Esophagus (tissue), 2 donors: Measurements from ENCODE around the gene DZIP1. TPM values are rescaled to one million over a fixed set of nuclear protein-coding genes. Genes with fewer than 3 reads are reported as not detected.

Source experiments
- H3K27ac ChIP-seq, 2 donors: one replicate each; pipeline ENCODE4 v1.5.1; 2013; ENCODE audit warnings: low read depth in 2 of 2, mild to moderate bottlenecking in 2 of 2, inconsistent platforms in 1 of 2, low read length in 1 of 2, moderate library complexity in 1 of 2
- H3K27me3 ChIP-seq, 2 donors: one replicate each; pipeline ENCODE4 v1.6.1; 2013; ENCODE audit warnings: low read length in 2 of 2, control low read depth in 1 of 2, mild to moderate bottlenecking in 1 of 2; ENCODE audit not compliant: insufficient read depth in 2 of 2, control insufficient read depth in 1 of 2
- H3K36me3 ChIP-seq, 2 donors: one replicate each; pipeline ENCODE4 v1.6.1; 2013; ENCODE audit warnings: low read length in 1 of 2; ENCODE audit not compliant: control insufficient read depth in 2 of 2, insufficient read depth in 2 of 2
- H3K4me1 ChIP-seq, 2 donors: one replicate each; pipeline ENCODE4 v1.6.1; 2013; ENCODE audit warnings: low read length in 1 of 2; ENCODE audit not compliant: control insufficient read depth in 2 of 2, insufficient read depth in 2 of 2
- H3K4me3 ChIP-seq, 2 donors: one replicate each; pipeline ENCODE4 v1.5.1; 2013; ENCODE audit warnings: low read length in 2 of 2, mild to moderate bottlenecking in 2 of 2, low read depth in 1 of 2, moderate library complexity in 1 of 2
- H3K9me3 ChIP-seq, 2 donors: one replicate each; pipeline ENCODE4 v1.6.1; 2013; ENCODE audit warnings: mild to moderate bottlenecking in 2 of 2, low read depth in 1 of 2, low read length in 1 of 2, moderate library complexity in 1 of 2; ENCODE audit not compliant: control insufficient read depth in 2 of 2, insufficient read depth in 1 of 2
- WGBS, 2 donors: extraction: QIAGEN DNeasy Blood & Tissue Kit; methylation state at CpG; one replicate each; pipeline ENCODE4 v1.1.7; 2013; 5-methylcytosine and 5-hydroxymethylcytosine counted together
- polyA plus RNA-seq, 2 donors: library from polyadenylated mRNA; stranded (reverse); fragments of 200-250 nt; gene quantifications; one replicate each; pipeline ENCODE4 v1.2.3, GENCODE V29; 2013
- donor health status: healthy with polysubstance abuse.
- donor health status: Bipolar disorder and iron deficiency.

The DZIP1 gene
- polyA plus RNA-seq, 2 donors: 2.1 to 3.0 TPM

DNA sequence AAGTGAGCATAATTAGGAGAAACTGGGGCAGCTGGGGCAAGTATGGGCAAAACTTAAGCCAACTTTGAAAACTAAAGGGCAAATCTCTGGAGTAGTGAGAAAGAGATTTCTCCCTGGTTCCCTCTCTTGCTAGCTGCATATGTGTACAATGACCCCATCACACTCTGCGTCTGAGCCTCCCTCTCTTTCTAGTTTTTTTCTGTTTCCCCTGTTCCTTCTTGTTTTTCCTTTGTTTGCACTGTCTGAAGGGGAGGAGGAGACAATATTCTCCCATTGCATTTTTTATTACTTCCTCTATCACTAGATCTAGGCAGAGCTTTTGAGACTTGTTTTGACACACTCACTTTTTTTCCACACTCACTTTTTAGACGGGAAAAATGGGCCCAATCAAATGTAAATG lies 103.2 kb downstream of the DZIP1 start:
- WGBS, 2 donors: 37 to 44% methylated on average over 2 of the region's 2 CpGs
- Histone ChIP-seq H3K27ac (no peak overlapping the region), H3K4me3 (no peak overlapping the region), H3K36me3 (no peaks in the 10 kb centered on the region), H3K9me3 (no peaks in the 10 kb centered on the region), H3K27me3 (no peaks in the 10 kb centered on the region), H3K4me1 (no peaks in the 10 kb centered on the region)

DNA sequence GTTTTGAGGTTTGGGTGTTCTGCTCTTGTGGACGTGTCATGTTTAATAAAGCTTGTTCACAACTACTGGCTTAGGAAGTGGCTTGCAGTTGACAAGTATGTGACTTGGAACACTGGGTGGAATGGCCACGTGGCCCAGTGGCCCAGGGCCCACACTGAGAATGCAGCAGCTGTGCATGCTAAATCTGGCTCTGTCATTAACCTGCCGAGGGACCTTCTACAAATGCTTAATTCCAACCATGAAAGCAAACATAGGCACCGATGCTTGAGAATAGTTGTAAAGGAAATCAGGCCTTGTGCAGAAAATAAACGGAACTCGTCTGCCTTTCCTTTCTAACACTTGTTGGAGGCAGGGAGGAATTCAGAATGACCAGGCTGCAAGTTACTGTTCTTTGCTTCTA lies 103.6 kb downstream of the DZIP1 start:
- H3K27ac ChIP-seq: no peak overlapping the region
- H3K4me1 ChIP-seq: no peaks in the 10 kb centered on the region
- WGBS, 2 donors: 22 to 36% methylated on average over 6 of the region's 6 CpGs
- no peaks in the 10 kb centered on the region for H3K36me3 ChIP-seq
- H3K27me3 ChIP-seq: no peaks in the 10 kb centered on the region
- H3K9me3 ChIP-seq: no peaks in the 10 kb centered on the region
- no peak overlapping the region for H3K4me3 ChIP-seq

DNA sequence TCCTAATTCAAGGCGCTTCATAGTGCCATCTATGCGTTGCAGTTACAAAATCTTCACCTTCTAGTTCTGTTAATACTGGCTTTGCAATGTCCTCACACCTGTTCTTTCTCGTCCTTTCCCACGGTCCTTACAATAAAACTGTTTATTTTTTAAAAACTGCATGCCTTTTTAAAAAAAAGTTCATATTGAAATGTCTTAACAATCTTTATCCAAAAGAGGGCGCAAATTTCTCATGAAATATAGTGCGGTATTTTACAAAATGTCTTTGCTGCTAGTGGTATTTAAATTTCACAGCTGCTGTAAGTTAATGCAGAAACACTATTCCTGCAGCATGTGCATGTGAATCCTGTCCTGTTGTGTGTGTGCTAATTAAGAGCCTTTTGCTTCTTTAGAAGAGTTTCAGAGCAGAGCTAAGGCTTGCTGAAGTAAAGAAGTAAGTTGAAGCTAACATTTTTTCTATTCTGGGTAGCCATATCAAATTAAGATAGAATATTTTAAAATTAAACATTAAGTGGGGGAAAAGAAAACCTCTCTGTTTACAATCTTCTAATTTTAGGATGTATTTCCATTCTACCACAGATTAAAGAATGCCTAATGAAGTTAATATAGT lies 107.8 kb downstream of the DZIP1 start:
- H3K4me3 ChIP-seq: no peak overlapping the region
- no peaks in the 10 kb centered on the region for H3K27me3 ChIP-seq

DNA sequence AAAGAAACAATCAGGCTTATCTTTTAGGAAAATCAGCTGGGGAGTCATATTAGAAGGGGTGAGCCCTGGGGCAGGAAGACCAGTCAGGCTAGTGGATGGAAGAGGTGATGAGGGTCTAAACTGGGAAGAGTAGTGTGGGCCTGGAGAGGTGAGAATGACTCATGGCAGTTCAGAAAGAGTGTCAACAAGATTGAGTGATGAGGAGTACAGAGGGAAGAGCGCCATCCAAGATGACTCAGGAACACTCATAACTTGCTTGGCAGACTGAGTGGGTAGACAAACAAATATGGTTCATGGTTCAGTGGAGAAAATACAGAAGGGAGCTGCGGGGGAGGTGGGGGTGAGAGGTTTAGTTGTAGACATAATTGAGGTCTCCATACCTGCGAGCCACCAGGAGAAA lies 109.3 kb downstream of the DZIP1 start:
- Histone ChIP-seq H3K4me1 (peaks cover 0 to 3% of the 10 kb centered on the region in 2 donors), H3K4me3 (no peak overlapping the region), H3K27me3 (no peaks in the 10 kb centered on the region), H3K9me3 (no peaks in the 10 kb centered on the region), H3K27ac (peak overlapping the region; percentile 57 to 73), H3K36me3 (no peaks in the 10 kb centered on the region)
- WGBS, 2 donors: 50 to 53% methylated on average over 3 of the region's 3 CpGs

More for the DNA sequence above, 107.8 kb downstream of the DZIP1 start:
- Histone ChIP-seq H3K9me3 (no peaks in the 10 kb centered on the region), H3K27ac (no peak overlapping the region), H3K36me3 (no peaks in the 10 kb centered on the region), H3K4me1 (peaks cover 0 to 3% of the 10 kb centered on the region in 2 donors)
- 10 to 14% methylated on average over 6 of the region's 6 CpGs for WGBS, 2 donors

DNA sequence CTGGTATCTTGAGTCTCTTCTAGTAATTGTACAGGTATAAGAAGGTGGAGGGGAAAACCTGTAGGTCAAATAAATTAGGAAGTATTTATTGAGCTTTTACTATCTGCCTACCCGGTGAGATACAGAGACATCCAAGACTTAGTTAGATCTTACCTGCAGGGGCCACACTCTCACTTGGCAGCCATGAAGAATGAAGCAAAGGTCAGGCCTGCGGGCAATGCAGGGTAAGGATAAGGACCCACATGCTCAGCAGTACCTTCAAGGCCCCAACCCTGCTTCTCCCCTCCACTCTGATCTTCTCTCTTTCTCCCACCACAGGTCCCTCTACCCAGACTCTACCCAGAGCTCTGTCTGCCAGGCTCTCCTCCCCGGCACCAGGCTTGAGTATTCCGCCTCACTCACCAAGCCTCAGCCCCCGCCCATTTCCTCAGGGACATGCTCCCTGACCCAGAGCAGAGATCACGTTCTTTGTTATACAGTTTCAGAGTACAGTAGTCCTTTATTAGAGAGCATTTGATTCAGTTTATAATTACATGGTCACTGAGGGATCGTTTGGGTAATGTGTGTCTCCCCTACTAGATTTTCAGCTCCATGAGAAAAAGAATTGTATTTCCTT lies 110.9 kb downstream of the DZIP1 start:
- Histone ChIP-seq H3K4me3 (no peak overlapping the region), H3K9me3 (no peaks in the 10 kb centered on the region), H3K27ac (no peak overlapping the region), H3K4me1 (peaks cover 0 to 3% of the 10 kb centered on the region in 2 donors), H3K36me3 (no peaks in the 10 kb centered on the region), H3K27me3 (no peaks in the 10 kb centered on the region)
- WGBS, 2 donors: 56 to 73% methylated on average over 7 of the region's 7 CpGs

DNA sequence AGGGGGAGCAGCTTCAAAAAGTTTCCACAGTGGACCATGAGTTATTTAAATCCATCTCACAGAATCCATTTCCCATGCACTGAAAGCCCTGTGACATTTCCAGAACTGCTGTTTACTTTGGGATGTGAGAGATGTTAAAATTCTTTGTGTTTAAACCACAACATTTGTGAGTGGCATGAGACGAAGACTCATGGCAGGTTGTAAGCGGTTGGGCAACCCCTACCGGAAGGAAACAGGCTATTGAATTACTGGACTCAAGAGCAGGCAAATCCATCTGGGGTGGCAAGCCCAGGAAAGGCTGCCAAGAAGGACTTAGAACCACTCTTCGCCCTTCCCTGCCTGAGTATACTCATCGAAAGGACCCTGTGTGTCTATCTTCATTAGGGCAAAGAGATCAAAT lies 114.3 kb downstream of the DZIP1 start:
- Histone ChIP-seq H3K4me1 (peaks cover 0 to 3% of the 10 kb centered on the region in 2 donors), H3K4me3 (no peak overlapping the region), H3K27me3 (no peaks in the 10 kb centered on the region), H3K36me3 (no peaks in the 10 kb centered on the region), H3K9me3 (no peaks in the 10 kb centered on the region), H3K27ac (no peak overlapping the region)
- WGBS, 2 donors: 18 to 22% methylated on average over 5 of the region's 5 CpGs

Other genes with a start within 250 kb of the DZIP1 start
- gene CLDN10, start 92.0 kb downstream of the DZIP1 start, polyA plus RNA-seq: 1 to 10 TPM; 2.5 to 3.9 TPM
- gene DNAJC3, start 32.4 kb upstream of the DZIP1 start, polyA plus RNA-seq: 1 to 10 TPM; 7.0 to 8.9 TPM